ENCODE measurements around the gene SPEN.
A peak's percentile ranks its signal among the peaks of the same experiment; 100 is the strongest.

The SPEN gene

DNA sequence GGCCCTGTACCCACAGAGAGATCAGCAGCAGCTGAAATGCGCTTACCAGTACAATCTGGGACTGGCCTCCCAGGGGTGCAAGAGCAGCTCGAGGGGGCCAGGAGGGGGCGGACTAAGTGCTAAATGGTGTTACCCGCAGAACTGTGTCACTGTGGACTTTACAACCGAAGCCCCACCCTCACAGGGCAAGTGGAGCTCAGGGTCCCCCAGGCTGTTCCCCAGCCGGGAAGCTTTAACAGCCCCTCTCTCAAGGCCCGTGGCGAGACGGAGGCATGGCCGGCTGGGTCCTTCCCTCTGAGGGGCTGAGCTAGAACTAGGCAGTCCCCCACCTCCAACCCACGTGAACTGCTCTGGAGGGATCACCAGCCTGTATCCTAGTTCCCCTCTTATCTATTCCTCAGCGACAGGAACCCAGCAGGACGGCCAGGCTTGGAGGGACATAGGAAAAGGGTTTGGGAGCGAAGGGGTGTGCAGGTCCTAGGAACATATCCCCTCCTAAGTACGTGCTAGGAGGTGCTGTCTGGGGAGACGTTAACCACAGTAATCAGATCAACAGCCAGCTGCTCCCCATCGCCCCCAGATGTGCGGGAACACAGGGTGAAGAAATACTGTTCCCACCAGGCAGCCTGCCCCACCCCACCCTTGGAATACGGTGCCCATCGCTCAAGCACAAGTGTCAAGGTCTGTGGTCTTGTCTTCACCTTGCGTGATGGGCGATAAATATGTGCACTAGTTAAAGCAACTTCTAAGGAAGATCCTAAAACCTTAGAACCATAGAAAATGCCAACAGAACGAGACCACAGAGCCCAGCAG is 104.0 kb downstream of the SPEN start:
- Histone ChIP-seq H3K27ac (no peak overlapping the region), H3K27me3 (no peaks in the 10 kb centered on the region), H3K36me3 (peaks cover 20% of the 10 kb centered on the region), H3K9me3 (no peaks in the 10 kb centered on the region), H3K4me1 (ENCODE audit: control insufficient read depth in 1 of 2, insufficient read depth in 1 of 2, low read depth in 1 of 2, low read length in 1 of 2) (peaks cover 41 to 61% of the 10 kb centered on the region in 2 experiments), H3K4me3 (ENCODE audit: low read depth in 1 of 2, low read length in 1 of 2) (no peak overlapping the region)
- TF ChIP-seq, protein P1, sequence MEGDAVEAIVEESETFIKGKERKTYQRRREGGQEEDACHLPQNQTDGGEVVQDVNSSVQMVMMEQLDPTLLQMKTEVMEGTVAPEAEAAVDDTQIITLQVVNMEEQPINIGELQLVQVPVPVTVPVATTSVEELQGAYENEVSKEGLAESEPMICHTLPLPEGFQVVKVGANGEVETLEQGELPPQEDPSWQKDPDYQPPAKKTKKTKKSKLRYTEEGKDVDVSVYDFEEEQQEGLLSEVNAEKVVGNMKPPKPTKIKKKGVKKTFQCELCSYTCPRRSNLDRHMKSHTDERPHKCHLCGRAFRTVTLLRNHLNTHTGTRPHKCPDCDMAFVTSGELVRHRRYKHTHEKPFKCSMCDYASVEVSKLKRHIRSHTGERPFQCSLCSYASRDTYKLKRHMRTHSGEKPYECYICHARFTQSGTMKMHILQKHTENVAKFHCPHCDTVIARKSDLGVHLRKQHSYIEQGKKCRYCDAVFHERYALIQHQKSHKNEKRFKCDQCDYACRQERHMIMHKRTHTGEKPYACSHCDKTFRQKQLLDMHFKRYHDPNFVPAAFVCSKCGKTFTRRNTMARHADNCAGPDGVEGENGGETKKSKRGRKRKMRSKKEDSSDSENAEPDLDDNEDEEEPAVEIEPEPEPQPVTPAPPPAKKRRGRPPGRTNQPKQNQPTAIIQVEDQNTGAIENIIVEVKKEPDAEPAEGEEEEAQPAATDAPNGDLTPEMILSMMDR (IDR thresholded peaks at IDR 0.05) = no peak

DNA sequence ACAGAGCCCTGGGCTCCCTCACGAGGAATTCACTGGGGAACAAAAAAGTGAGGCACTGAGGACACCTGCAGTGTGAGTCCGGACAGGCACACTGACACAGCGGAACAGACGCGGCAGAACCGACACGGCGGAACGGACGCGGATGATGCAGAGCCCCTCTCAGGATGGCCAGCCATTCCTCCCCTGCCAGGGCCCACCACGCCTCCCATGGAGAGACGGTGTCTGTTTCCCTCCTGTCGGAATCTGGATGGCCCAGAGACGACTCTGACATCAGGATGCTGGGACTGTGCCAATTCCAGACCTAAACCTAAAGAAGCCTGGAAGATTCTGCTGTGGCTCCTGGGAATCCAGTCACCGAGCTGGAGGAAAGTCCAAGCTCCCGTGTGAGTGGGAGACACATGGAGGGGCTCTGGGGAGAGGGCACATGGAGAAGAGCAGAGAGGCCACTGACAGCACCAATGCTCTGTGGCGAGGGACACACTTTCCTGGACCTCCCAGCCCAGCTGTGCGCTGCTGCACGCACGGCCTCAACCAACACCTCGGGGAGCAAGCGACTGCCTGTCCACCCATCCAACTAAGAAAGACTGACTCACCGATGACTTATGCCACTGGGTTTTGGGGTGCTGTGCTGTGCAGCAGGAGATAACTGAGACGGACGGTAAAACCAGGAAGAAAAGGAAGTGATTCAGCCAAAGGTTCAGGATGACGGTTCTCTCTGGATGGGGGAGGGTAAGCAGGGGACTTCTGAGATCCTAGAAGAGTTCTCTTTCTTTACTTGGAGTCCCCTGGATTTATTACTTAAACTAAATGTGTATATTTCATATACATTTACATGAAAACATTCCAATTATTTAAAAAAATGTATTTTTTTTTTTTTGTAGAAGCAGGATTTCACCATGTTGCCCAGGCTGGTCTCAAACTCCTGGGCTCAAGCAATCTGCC is 105.1 kb downstream of the SPEN start:
- H3K4me1 ChIP-seq (ENCODE audit: control insufficient read depth in 1 of 2, insufficient read depth in 1 of 2, low read depth in 1 of 2, low read length in 1 of 2) = peaks cover 44 to 66% of the 10 kb centered on the region in 2 experiments
- H3K27ac ChIP-seq = peak overlapping the region; percentile 52
- H3K9me3 ChIP-seq = no peaks in the 10 kb centered on the region
- TF ChIP-seq, protein P1 (IDR thresholded peaks at IDR 0.05) = no peak
- H3K4me3 ChIP-seq (ENCODE audit: low read depth in 1 of 2, low read length in 1 of 2) = peak overlapping the region in 1 of 2 experiments; percentile 10
- no peaks in the 10 kb centered on the region for H3K27me3 ChIP-seq
- H3K36me3 ChIP-seq = peaks cover 10% of the 10 kb centered on the region

DNA sequence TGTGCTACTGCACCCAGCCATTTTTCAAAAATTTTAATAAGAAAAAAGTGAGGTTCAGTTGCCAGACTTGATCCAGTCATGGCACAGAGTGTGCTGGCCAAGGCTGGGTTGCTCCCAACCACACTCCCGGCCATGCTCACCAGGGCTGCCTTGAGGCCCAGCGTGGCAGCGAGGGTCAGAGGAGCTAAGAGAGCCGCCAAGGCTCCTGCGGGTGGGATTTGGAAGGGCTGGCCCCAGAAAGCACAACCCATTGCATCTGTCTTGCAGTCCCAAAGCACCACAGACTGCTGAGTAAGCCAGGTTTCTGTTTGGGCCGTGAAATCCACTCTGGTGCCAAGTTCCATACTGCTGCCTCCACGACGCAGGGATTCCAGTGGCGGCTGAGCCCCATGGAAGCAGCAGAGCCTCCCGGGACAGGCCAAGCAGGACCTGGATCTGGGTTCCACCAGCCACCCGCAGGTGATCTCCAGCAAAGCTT is 105.8 kb downstream of the SPEN start:
- no peaks in the 10 kb centered on the region for H3K27me3 ChIP-seq
- peak overlapping the region in 1 of 2 experiments; percentile 10 for H3K4me3 ChIP-seq (ENCODE audit: low read depth in 1 of 2, low read length in 1 of 2)
- TF ChIP-seq, protein P1 (IDR thresholded peaks at IDR 0.05) = no peak
- H3K9me3 ChIP-seq = no peaks in the 10 kb centered on the region
- H3K27ac ChIP-seq = peak overlapping the region; percentile 52
- H3K36me3 ChIP-seq = peaks cover 3% of the 10 kb centered on the region
- peaks cover 51 to 73% of the 10 kb centered on the region in 2 experiments for H3K4me1 ChIP-seq (ENCODE audit: control insufficient read depth in 1 of 2, insufficient read depth in 1 of 2, low read depth in 1 of 2, low read length in 1 of 2)

DNA sequence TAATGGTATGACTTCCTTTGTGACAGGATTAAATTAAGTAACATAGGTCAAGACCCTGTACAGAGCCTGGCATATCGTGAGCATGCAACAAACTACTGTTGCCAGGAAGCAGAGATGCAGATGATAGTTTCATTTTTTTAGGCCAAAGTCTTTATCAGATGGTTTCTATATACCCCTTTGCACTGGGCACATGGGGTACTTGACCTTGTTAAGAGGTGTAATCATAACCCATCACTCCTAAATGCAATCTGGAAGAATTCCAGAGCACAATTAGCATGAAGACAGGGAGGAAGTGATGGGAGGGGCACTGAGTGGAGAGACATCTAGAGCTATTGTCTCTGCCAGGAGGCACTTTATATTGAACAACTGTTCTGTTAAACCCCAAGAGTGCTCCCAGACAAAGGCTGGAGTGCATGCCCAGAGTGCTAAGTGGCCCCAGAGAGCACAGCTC is 106.3 kb downstream of the SPEN start:
- no peak overlapping the region for H3K4me3 ChIP-seq (ENCODE audit: low read depth in 1 of 2, low read length in 1 of 2)
- H3K27me3 ChIP-seq = no peaks in the 10 kb centered on the region
- no peaks in the 10 kb centered on the region for H3K36me3 ChIP-seq
- H3K9me3 ChIP-seq = no peaks in the 10 kb centered on the region
- TF ChIP-seq, protein P1 (IDR thresholded peaks at IDR 0.05) = no peak
- peaks cover 56 to 73% of the 10 kb centered on the region in 2 experiments for H3K4me1 ChIP-seq (ENCODE audit: control insufficient read depth in 1 of 2, insufficient read depth in 1 of 2, low read depth in 1 of 2, low read length in 1 of 2)
- peak overlapping the region; percentile 52 for H3K27ac ChIP-seq

DNA sequence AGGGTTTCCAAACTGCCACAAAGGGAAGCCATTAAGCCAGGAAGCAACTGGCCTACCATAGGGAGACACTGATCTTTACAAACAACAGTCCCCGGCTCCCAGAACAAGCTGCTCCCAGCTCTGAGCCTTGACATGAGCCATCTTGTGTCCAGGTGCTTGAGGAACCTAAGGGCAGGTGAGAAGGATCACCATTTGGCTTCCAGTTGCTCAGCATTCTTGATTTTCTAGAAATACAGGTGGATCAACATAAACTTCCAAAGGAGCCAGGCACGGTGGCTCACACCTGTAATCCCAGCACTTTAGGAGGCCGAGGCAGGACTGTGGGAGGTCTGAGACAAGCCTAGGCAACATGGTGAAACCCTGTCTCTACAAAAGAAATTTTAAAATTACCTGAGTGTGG is 106.8 kb downstream of the SPEN start:
- Histone ChIP-seq H3K9me3 (no peaks in the 10 kb centered on the region), H3K27ac (peak overlapping the region; percentile 52), H3K27me3 (no peaks in the 10 kb centered on the region), H3K4me3 (ENCODE audit: low read depth in 1 of 2, low read length in 1 of 2) (no peak overlapping the region), H3K36me3 (no peaks in the 10 kb centered on the region), H3K4me1 (ENCODE audit: control insufficient read depth in 1 of 2, insufficient read depth in 1 of 2, low read depth in 1 of 2, low read length in 1 of 2) (peaks cover 56 to 69% of the 10 kb centered on the region in 2 experiments)
- TF ChIP-seq, protein P1 (IDR thresholded peaks at IDR 0.05) = no peak
